Esophagus squamous epithelium (tissue), 5 donors: ENCODE measurements around the gene TRIM26. TPM values are rescaled to one million over a fixed set of nuclear protein-coding genes. Genes with fewer than 3 reads are reported as not detected.

Experiments used
- DNase-seq: peaks from one replicate; lab custom pipeline; 2025; lab: John Stamatoyannopoulos, UW
- H3K27ac ChIP-seq, 4 donors: fragments of 200-600 bp; sonication (generic); one replicate each; pipeline ENCODE4 v1.5.1; 2016 to 2019; ENCODE audit warnings: mild to moderate bottlenecking in 1 of 4
- H3K27me3 ChIP-seq, 4 donors: fragments of 200-600 bp; sonication (generic); 1 replicate in 3 of 4; 2 replicates in 1 of 4; pipeline versions ENCODE4 v1.5.1 to v1.6.0; 2017 to 2021; ENCODE audit warnings: antibody characterized with exemption in 1 of 4
- H3K36me3 ChIP-seq, 3 donors: fragments of 200-600 bp; sonication (generic); one replicate each; pipeline ENCODE4 v1.5.1; 2016 to 2019
- H3K4me1 ChIP-seq, 3 donors: fragments of 200-600 bp; sonication (generic); one replicate each; pipeline ENCODE4 v1.5.1; 2017 to 2019
- H3K4me3 ChIP-seq, 4 donors: fragments of 200-600 bp; sonication (generic); 1 replicate in 3 of 4; 2 replicates in 1 of 4; pipeline ENCODE4 v1.5.1; 2016 to 2019; ENCODE audit warnings: mild to moderate bottlenecking in 2 of 4, moderate library complexity in 1 of 4
- H3K9me3 ChIP-seq, 3 donors: fragments of 200-600 bp; sonication (generic); one replicate each; pipeline ENCODE4 v1.5.1; 2016 to 2019
- CTCF ChIP-seq, 6 experiments: fragments of 450-650 bp in 4 of 6; fragments of 200-600 bp in 2 of 6; sonication (generic) in 2 of 6; IDR thresholded peaks; one replicate each; pipeline ENCODE4 v1.5.1; 2016 to 2019; ENCODE audit warnings: antibody characterized with exemption in 6 of 6, mild to moderate bottlenecking in 4 of 6, moderate library complexity in 4 of 6
- POLR2A ChIP-seq, 4 donors: fragments of 450-650 bp; IDR thresholded peaks; one replicate each; pipeline ENCODE4 v1.6.1; 2017; ENCODE audit warnings: antibody characterized with exemption in 4 of 4, mild to moderate bottlenecking in 4 of 4, moderate library complexity in 3 of 4
- WGBS, 2 donors: methylation state at CpG; one replicate each; pipeline ENCODE4 v1.1.5; 2018; 5-methylcytosine and 5-hydroxymethylcytosine counted together
- intact Hi-C: fragments of 100-400 bp; cut with DNase I; formaldehyde crosslinking; loops from one replicate; pipeline ENCODE4 v1.15.0; 2022
- total RNA-seq, 4 donors: library from RNA; depleted of rRNA; stranded (reverse); fragments of >200 nt; gene quantifications; one replicate each; pipeline ENCODE4 v1.1.0, GENCODE V29; 2016
- donor health status: DM: yes; HTN: yes; CAD: no.

Gene TRIM26
- total RNA-seq, 4 donors from 2014 or later, result 52.3 to 76.3 (median 63.3) TPM

DNA sequence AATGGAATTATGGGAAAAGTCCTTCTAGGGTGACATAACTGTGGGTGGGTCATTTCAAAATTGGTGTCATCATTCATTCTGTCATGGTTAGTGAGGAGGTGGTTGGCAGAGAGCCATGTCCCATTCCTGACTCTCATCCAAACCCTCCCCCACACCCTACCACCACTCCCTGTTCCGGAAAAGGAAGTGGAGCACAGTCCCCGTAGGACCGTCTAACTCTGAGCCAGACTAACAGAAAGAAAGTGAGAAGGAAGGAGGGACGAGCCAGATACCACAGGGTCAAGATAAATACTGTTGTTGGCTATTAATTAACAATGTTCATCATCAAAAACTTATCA lies 57.0 kb downstream of the TRIM26 start:
- intact Hi-C loops, result no loop called here
- Histone ChIP-seq H3K36me3 (no peaks in the 10 kb centered on the region), H3K4me3 (no peak overlapping the region), H3K9me3 (no peaks in the 10 kb centered on the region), H3K4me1 (peaks cover 0 to 23% (median 6%) of the 10 kb centered on the region in 3 donors), H3K27ac (no peak overlapping the region), H3K27me3 (peaks cover 0 to 49% (median 0%) of the 10 kb centered on the region in 4 donors)
- DNase-seq, result no peak
- WGBS, 2 donors, result 5 to 17% methylated on average over 4 of the region's 4 CpGs
- TF ChIP-seq CTCF (IDR thresholded peaks at IDR 0.05) (no peak), POLR2A (IDR thresholded peaks at IDR 0.05) (no peak)

GRCh38 chr6:30155520-30156261 lies 57.5 kb downstream of the TRIM26 start:
- TF ChIP-seq POLR2A (IDR thresholded peaks at IDR 0.05) (no peak), CTCF (IDR thresholded peaks at IDR 0.05) (no peak)
- Histone ChIP-seq H3K36me3 (no peaks in the 10 kb centered on the region), H3K9me3 (no peaks in the 10 kb centered on the region), H3K4me3 (no peak overlapping the region), H3K27me3 (peaks cover 0 to 50% (median 0%) of the 10 kb centered on the region in 4 donors), H3K4me1 (peaks cover 0 to 23% (median 6%) of the 10 kb centered on the region in 3 donors), H3K27ac (no peak overlapping the region)
- DNase-seq, result no peak
- 63 to 72% methylated on average over 1 to 2 of the region's 2 CpGs for WGBS, 2 donors
- intact Hi-C loops, result no loop called here

DNA sequence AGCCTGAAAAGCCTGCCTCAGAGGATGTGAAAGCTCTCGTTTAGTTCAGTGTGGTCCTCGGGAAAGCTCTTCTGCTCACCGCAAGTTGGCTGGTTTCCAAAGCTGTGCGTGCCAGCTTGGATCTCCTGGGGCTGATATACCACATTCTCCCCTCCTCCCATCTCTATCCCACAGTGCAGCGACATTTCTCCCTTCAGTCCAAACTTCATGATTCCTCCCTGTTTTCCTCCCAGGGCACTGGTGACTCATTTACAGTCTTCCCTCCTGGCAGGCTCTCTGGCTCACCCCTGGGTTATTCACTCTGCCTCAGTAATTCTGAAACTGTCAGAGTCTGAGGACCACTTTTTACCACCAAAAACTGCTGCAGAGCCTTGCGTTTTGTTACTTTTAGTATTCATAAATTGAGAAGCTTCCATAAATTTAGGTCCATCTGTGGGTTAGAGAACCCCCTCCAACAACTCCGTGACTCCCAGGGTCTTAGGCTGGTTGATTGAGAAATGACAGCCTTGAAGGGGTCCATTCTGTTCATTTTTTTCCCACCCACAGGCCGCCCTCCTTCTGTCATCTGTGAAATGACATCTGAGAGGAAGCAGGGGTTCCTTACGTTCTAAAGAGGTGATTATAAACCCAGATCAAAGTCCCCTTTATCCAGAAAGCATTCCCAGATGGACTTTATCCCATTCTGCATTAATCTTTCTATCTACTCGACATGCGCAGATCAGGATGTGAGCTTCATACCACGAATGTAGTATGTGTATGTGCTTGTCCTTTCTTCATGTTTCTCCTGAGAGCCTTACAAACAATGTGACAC lies 58.3 kb downstream of the TRIM26 start:
- no peaks in the 10 kb centered on the region for H3K9me3 ChIP-seq
- intact Hi-C loops, result no loop called here
- no peak for TF ChIP-seq CTCF (IDR thresholded peaks at IDR 0.05)
- 41 to 49% methylated on average over 12 of the region's 12 CpGs for WGBS, 2 donors
- H3K4me3 ChIP-seq, result no peak overlapping the region
- H3K36me3 ChIP-seq, result no peaks in the 10 kb centered on the region
- no peak overlapping the region for H3K27ac ChIP-seq
- H3K4me1 ChIP-seq, result peaks cover 0 to 23% (median 6%) of the 10 kb centered on the region in 3 donors
- DNase-seq, result no peak
- H3K27me3 ChIP-seq, result peaks cover 0 to 53% (median 0%) of the 10 kb centered on the region in 4 donors

GRCh38 chr6:30154061-30154460 lies 59.1 kb downstream of the TRIM26 start:
- Histone ChIP-seq H3K9me3 (no peaks in the 10 kb centered on the region), H3K4me1 (peaks cover 0 to 23% (median 6%) of the 10 kb centered on the region in 3 donors), H3K4me3 (no peak overlapping the region), H3K27me3 (peaks cover 0 to 48% (median 0%) of the 10 kb centered on the region in 4 donors), H3K27ac (no peak overlapping the region), H3K36me3 (no peaks in the 10 kb centered on the region)
- intact Hi-C loops, result no loop called here
- DNase-seq, result no peak
- 83 to 88% methylated on average over 8 to 14 of the region's 17 CpGs for WGBS, 2 donors
- no peak for TF ChIP-seq POLR2A (IDR thresholded peaks at IDR 0.05)
- no peak for TF ChIP-seq CTCF (IDR thresholded peaks at IDR 0.05)
